ENCODE measurements around the gene HBZ. TPM values are rescaled to one million over a fixed set of nuclear protein-coding genes. Genes with fewer than 3 reads are reported as not detected.

HBZ gene
- total and polyA plus RNA-seq, 2 of the 13 experiments (the other 11 are each of a cell fraction or from before 2014, with no cell fraction given) = 0.21 TPM; not detected in 1

Small RNA genes lying within 50 kb of the gene (small RNA-seq; reads per million reads assigned to genes)
- 0 reads per million in 3 experiments for gene RF00019 (ENCODE audit: insufficient read depth in 2 of 3, insufficient read length in 3 of 3, low read depth in 2 of 3, low replicate concordance in 1 of 3)

Other genes with a start within 250 kb of the HBZ start
- gene POLR3K, start 99.0 kb upstream of the HBZ start, total RNA-seq (2016; rRNA removed; fragmentation: Illumina TruSeq; extraction: Trizol) = 18.8 and 22.4 TPM in 2 replicates
- gene POLR3K, start 99.0 kb upstream of the HBZ start, polyA plus RNA-seq (2011; rRNA removed) = 14.8 TPM in 2 replicates
- gene SNRNP25, start 98.8 kb upstream of the HBZ start, total RNA-seq (2016; rRNA removed; fragmentation: Illumina TruSeq; extraction: Trizol) = 97.4 and 103 TPM in 2 replicates
- gene SNRNP25, start 98.8 kb upstream of the HBZ start, polyA plus RNA-seq (2011; rRNA removed) = 26.5 and 34.1 TPM in 2 replicates
- 1.8 and 5.4 TPM in 2 replicates for gene RHBDF1, start 80.0 kb upstream of the HBZ start, total RNA-seq (2016; rRNA removed; fragmentation: Illumina TruSeq; extraction: Trizol)
- 26.9 and 28.1 TPM in 2 replicates for gene RHBDF1, start 80.0 kb upstream of the HBZ start, polyA plus RNA-seq (2011; rRNA removed)
- gene MPG, start 74.4 kb upstream of the HBZ start, total RNA-seq (2016; rRNA removed; fragmentation: Illumina TruSeq; extraction: Trizol) = 56.4 and 62.5 TPM in 2 replicates
- gene MPG, start 74.4 kb upstream of the HBZ start, polyA plus RNA-seq (2011; rRNA removed) = 59.1 and 74.2 TPM in 2 replicates
- 5.2 and 6.5 TPM in 2 replicates for gene NPRL3, start 14.0 kb upstream of the HBZ start, total RNA-seq (2016; rRNA removed; fragmentation: Illumina TruSeq; extraction: Trizol)
- 7.9 and 9.9 TPM in 2 replicates for gene NPRL3, start 14.0 kb upstream of the HBZ start, polyA plus RNA-seq (2011; rRNA removed)
- gene HBM, start 13.3 kb downstream of the HBZ start, total RNA-seq (2016; rRNA removed; fragmentation: Illumina TruSeq; extraction: Trizol) = not detected in 2 replicates
- 0.69 TPM in 1 of 2 replicates, not detected in the other for gene HBM, start 13.3 kb downstream of the HBZ start, polyA plus RNA-seq (2011; rRNA removed)
- gene HBA2, start 20.2 kb downstream of the HBZ start, total RNA-seq (2016; rRNA removed; fragmentation: Illumina TruSeq; extraction: Trizol) = not detected in 2 replicates
- not detected in 2 replicates for gene HBA2, start 20.2 kb downstream of the HBZ start, polyA plus RNA-seq (2011; rRNA removed)
- 0.42 TPM in 1 of 2 replicates, not detected in the other for gene HBA1, start 24.0 kb downstream of the HBZ start, total RNA-seq (2016; rRNA removed; fragmentation: Illumina TruSeq; extraction: Trizol)
- gene HBA1, start 24.0 kb downstream of the HBZ start, polyA plus RNA-seq (2011; rRNA removed) = 0.27 and 0.59 TPM in 2 replicates
- 7.4 and 8.0 TPM in 2 replicates for gene HBQ1, start 27.8 kb downstream of the HBZ start, total RNA-seq (2016; rRNA removed; fragmentation: Illumina TruSeq; extraction: Trizol)
- gene HBQ1, start 27.8 kb downstream of the HBZ start, polyA plus RNA-seq (2011; rRNA removed) = 4.9 and 7.6 TPM in 2 replicates
- 37.3 and 56.9 TPM in 2 replicates for gene LUC7L, start 76.8 kb downstream of the HBZ start, total RNA-seq (2016; rRNA removed; fragmentation: Illumina TruSeq; extraction: Trizol)
- gene LUC7L, start 76.8 kb downstream of the HBZ start, polyA plus RNA-seq (2011; rRNA removed) = 48.7 and 49.0 TPM in 2 replicates
- gene FAM234A, start 82.2 kb downstream of the HBZ start, total RNA-seq (2016; rRNA removed; fragmentation: Illumina TruSeq; extraction: Trizol) = 15.5 and 29.2 TPM in 2 replicates
- 34.4 and 40.2 TPM in 2 replicates for gene FAM234A, start 82.2 kb downstream of the HBZ start, polyA plus RNA-seq (2011; rRNA removed)
- gene RGS11, start 123.3 kb downstream of the HBZ start, total RNA-seq (2016; rRNA removed; fragmentation: Illumina TruSeq; extraction: Trizol) = not detected in 2 replicates
- 0.11 and 0.24 TPM in 2 replicates for gene RGS11, start 123.3 kb downstream of the HBZ start, polyA plus RNA-seq (2011; rRNA removed)
- gene ARHGDIG, start 127.9 kb downstream of the HBZ start, total RNA-seq (2016; rRNA removed; fragmentation: Illumina TruSeq; extraction: Trizol) = 0.24 TPM in 1 of 2 replicates, not detected in the other
- 0.48 and 0.63 TPM in 2 replicates for gene ARHGDIG, start 127.9 kb downstream of the HBZ start, polyA plus RNA-seq (2011; rRNA removed)
- gene PDIA2, start 130.5 kb downstream of the HBZ start, total RNA-seq (2016; rRNA removed; fragmentation: Illumina TruSeq; extraction: Trizol) = 0.35 and 0.60 TPM in 2 replicates
- 1.9 and 2.9 TPM in 2 replicates for gene PDIA2, start 130.5 kb downstream of the HBZ start, polyA plus RNA-seq (2011; rRNA removed)
- 18.8 and 24.0 TPM in 2 replicates for gene AXIN1, start 200.1 kb downstream of the HBZ start, total RNA-seq (2016; rRNA removed; fragmentation: Illumina TruSeq; extraction: Trizol)
- 26.0 and 28.5 TPM in 2 replicates for gene AXIN1, start 200.1 kb downstream of the HBZ start, polyA plus RNA-seq (2011; rRNA removed)
- gene MRPL28, start 217.9 kb downstream of the HBZ start, total RNA-seq (2016; rRNA removed; fragmentation: Illumina TruSeq; extraction: Trizol) = 114 and 128 TPM in 2 replicates
- gene MRPL28, start 217.9 kb downstream of the HBZ start, polyA plus RNA-seq (2011; rRNA removed) = 121 and 135 TPM in 2 replicates
- gene PGAP6, start 229.3 kb downstream of the HBZ start, total RNA-seq (2016; rRNA removed; fragmentation: Illumina TruSeq; extraction: Trizol) = 33.7 and 52.7 TPM in 2 replicates
- 136 and 192 TPM in 2 replicates for gene PGAP6, start 229.3 kb downstream of the HBZ start, polyA plus RNA-seq (2011; rRNA removed)
- 82.8 and 121 TPM in 2 replicates for gene NME4, start 244.6 kb downstream of the HBZ start, total RNA-seq (2016; rRNA removed; fragmentation: Illumina TruSeq; extraction: Trizol)
- 263 and 275 TPM in 2 replicates for gene NME4, start 244.6 kb downstream of the HBZ start, polyA plus RNA-seq (2011; rRNA removed)
- gene DECR2, start 249.2 kb downstream of the HBZ start, total RNA-seq (2016; rRNA removed; fragmentation: Illumina TruSeq; extraction: Trizol) = 27.8 and 36.3 TPM in 2 replicates
- gene DECR2, start 249.2 kb downstream of the HBZ start, polyA plus RNA-seq (2011; rRNA removed) = 44.6 and 51.2 TPM in 2 replicates